GM12873 (cell line): Measurements from ENCODE around the gene TRPV5.

Experiments used
- TF ChIP-seq, protein P1 (sequence below): IDR thresholded peaks from 2 replicates; pipeline ENCODE4 v1.5.1; 2012; ENCODE audit warnings: low read depth, mild to moderate bottlenecking, moderate library complexity, low read length, control low read depth; ENCODE audit not compliant: insufficient read depth; ENCODE audit errors: missing control alignments

The TRPV5 gene

DNA sequence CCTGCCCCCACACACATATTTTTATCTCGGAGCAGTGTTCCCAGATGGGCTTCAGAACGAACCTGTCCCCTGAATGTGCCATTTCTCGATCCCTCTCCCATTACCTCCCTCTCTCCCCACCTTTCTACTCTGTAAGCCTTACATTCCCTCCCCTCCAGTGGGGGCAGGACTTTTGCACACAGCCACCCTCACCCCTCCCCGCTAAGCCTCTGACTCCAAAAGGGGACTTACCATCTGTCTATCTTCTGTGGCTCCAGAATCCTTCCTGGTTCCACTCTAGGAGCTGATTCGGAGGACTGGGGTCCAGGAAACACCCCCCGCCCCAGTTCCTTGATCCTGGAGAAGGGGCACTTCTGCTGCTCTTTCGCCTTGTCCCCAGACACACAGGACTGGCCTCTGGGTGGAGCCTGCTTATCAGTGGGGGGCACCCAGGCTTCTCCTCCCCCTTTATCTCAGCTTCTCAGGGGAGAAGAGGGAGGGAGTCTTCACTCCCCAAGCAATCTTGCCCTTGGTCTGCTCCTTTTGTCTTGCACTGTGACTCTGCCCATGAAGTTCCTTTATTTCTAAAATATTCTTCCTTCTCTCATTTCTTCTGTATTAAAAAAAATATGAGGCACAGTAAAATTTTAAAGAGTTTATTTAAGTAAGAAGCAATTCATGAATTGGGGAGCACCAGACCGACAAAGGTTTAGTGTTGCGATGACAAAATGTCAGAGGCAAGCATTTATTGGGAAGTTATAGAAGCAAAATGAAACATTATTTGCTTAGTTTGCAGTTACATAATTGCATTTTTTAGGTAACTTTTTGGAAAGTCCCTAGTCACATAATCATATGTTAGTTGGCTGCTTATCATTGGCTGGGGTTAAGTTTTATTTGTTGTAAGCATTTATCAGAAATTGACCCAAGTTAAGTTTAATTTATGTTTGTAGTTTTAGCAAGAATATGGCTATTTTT, 28.7 kb upstream of the TRPV5 start, which contains the start of gene KEL:
Gene KEL, minus strand, starts transcription at position 391 of the 954 bp plus-strand sequence. Its CDS starts 157 bp downstream, at position 234.
- TF ChIP-seq, protein P1, sequence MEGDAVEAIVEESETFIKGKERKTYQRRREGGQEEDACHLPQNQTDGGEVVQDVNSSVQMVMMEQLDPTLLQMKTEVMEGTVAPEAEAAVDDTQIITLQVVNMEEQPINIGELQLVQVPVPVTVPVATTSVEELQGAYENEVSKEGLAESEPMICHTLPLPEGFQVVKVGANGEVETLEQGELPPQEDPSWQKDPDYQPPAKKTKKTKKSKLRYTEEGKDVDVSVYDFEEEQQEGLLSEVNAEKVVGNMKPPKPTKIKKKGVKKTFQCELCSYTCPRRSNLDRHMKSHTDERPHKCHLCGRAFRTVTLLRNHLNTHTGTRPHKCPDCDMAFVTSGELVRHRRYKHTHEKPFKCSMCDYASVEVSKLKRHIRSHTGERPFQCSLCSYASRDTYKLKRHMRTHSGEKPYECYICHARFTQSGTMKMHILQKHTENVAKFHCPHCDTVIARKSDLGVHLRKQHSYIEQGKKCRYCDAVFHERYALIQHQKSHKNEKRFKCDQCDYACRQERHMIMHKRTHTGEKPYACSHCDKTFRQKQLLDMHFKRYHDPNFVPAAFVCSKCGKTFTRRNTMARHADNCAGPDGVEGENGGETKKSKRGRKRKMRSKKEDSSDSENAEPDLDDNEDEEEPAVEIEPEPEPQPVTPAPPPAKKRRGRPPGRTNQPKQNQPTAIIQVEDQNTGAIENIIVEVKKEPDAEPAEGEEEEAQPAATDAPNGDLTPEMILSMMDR = no peak

DNA sequence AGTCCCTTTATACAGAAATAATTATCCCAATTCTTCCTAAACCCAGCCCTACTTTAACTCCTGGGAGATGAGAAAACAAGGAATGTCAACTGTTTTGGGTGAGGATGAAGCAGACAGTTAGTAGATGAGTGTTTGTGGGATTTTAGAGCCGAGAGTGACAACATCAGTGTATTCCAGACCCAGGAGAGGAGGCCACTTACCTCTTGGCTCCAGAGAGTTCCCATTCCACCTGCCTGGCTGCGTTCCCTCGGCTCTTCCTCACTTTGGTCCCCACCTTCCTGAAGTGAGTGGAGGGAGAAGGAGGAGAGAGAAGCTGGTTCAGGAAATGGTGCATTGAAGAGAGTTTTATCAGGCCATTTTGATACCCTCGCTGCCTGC, 28.0 kb upstream of the TRPV5 start:
- TF ChIP-seq, protein P1 = no peak

DNA sequence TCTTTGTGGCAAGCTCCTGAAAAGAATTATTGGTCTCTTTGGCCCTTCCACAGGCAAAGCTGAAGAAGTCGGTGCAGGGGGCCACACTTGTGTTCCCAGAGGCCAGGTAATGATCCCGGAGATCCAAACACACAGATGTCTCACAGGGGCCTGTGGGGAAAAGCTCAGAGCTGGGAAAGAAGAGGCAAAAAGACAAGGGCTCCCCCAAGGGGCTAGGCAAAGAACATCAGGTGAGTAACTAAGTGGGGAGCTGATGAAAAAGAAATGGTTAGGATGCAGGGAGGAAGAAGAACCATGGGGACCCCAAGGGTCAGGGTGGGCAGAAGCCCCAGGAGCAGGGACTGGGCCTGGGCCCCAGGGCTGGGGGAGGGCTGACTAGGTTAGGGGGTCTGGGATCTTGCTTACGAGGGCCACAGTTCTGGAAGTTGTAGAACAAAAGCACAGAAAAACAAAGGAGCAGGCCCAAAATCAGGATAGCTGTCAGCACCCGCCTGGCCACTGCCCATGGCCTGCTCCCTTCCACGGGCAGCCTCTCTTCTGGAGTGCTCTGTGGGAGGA, 27.5 kb upstream of the TRPV5 start:
- TF ChIP-seq, protein P1 = peak; percentile 41

DNA sequence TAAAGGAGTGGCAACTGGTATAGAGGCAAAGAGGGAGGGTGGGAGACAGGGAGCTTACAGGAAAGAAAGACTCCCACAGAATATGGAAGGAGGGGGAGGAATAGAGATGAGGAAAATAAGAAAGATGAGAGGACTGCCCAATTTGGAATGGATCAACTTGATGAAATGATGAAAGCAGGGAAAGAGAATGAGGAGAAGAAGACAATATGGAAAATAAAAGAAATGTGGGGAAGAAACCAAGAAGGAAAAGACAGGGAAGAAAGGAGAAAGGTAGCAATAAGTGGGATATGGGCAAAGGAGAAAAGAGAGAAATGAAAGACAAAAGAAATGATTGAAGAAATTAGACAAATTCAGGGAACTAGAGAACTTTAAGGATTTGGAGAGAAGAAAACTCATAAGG, 25.7 kb upstream of the TRPV5 start:
- TF ChIP-seq, protein P1 = no peak

DNA sequence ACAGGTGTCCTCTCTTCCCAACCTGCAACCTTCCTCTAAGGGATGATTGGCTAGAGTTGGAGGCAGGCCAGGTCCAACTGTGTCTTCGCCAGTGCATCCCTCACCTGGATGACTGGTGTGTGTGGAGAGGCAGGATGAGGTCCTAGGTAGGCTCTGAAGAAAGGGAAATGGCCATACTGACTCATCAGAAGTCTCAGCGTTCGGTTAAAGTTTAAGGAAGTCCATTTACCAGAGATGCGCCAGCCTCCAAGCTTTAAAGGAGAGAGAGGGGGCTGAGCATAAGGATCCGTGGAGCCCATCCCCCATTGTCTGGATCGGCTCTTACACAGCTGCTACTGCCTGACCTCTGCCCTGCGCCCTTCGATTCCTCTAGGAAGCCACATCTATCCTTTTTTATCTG, 24.2 kb upstream of the TRPV5 start:
- TF ChIP-seq, protein P1 = no peak

DNA sequence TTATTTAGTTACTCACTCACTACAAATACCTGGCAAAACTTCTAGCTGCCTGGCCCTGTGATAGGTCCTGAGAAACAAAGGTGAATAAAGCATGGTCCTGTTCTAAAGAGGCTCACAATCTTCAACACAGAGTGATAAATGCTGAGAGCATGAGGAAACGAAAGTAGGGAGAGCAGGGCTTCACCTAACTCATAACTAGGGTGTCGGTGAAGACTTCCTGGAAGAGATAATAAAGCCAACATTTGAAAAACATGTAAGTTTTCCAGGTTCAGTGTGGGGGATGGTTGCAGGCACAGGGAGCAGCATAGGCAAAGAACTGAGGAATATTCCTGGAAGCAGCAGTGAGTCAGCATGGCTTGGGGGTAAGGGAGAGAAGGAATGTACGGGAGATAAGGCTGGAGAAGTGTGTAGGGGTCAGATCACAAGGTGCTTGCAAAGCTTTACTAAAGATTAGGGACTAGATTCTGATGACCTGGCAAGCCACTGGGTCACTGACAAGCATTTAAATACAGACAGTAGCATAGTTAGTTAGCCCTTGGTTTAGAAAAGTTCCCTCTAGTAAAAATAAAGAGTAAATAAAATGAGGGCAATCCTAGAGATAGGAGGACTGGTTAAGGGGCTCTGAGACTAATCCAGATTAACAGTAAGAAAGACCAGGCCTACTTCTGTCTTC, 23.5 kb upstream of the TRPV5 start:
- TF ChIP-seq, protein P1 = no peak
